KOPT-K1 (cell line): ENCODE measurements around the gene NCOA5.

Source experiments
- H3K27ac ChIP-seq: fragments of 200-600 bp; sonication (generic); 2 replicates; pipeline ENCODE4 v1.5.1; 2016; ENCODE audit warnings: antibody characterized with exemption, mild to moderate bottlenecking, low read depth, low read length; ENCODE audit not compliant: poor library complexity, severe bottlenecking
- H3K36me3 ChIP-seq: fragments of 200-600 bp; sonication (generic); 2 replicates; pipeline ENCODE4 v1.5.1; 2017; ENCODE audit warnings: antibody characterized with exemption, mild to moderate bottlenecking, low read length, moderate library complexity; ENCODE audit not compliant: insufficient read depth
- H3K9me3 ChIP-seq: fragments of 200-600 bp; sonication (generic); 2 replicates; pipeline ENCODE4 v1.5.1; 2017; ENCODE audit warnings: antibody characterized with exemption, low read length, mild to moderate bottlenecking; ENCODE audit not compliant: insufficient read depth, poor library complexity, severe bottlenecking

The NCOA5 gene

DNA sequence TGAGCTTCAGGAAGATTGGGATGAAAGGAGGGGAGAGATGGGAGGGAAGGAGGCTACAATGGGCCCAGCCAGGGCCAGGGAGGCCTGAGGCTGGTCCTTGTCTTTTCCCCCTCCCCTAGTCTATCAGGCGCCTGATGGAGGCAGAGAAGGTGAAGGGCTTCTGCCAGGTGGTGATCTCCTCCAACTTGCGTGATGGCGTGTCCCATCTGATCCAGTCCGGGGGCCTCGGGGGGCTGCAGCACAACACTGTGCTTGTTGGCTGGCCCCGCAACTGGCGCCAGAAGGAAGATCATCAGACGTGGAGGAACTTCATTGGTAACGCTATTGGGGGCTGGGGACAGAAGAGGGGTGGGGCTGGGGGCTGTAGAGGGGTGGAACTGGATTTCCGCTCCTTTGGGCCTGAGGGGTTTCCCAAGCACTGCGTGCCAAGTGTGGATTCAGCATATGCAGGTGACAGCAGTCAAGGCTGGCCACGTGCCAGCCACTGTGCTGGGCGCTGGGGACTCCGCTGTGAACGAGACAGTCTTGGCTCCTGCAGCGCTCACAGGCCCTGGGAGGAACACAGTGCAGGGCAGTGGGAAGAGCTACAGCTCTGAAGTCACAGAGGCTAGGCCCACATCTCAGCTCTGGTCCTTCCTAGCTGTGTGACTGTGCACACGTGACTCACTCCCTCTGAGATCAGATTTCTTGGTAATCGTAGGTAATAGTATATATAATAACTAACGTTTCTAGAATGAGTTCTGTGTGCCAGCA lies 38.0 kb downstream of the NCOA5 start:
- no peak overlapping the region for H3K27ac ChIP-seq
- no peaks in the 10 kb centered on the region for H3K36me3 ChIP-seq
- no peaks in the 10 kb centered on the region for H3K9me3 ChIP-seq

DNA sequence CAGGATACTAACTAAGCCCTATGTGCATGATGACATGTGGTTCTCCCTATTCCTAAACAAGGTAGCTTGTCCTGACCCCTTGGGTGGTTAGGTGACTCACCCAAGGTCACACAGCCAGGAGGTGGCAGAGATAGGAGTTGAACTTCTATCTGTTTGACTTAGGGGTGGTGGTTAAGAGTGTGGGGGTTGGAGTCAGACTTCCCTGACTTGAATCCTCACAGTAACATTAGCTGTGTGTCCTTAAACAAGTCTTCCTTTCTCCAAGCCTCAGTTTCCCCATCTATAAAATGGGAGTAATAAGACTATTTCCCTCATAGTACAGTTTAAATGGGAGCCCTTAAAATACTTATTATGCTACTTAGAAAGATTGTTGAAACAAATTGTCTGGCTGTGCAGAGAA lies 38.9 kb downstream of the NCOA5 start:
- no peaks in the 10 kb centered on the region for H3K9me3 ChIP-seq
- no peak overlapping the region for H3K27ac ChIP-seq
- no peaks in the 10 kb centered on the region for H3K36me3 ChIP-seq

GRCh38 chr20:46050444-46050843 lies 39.3 kb downstream of the NCOA5 start:
- Histone ChIP-seq H3K9me3 (no peaks in the 10 kb centered on the region), H3K36me3 (no peaks in the 10 kb centered on the region), H3K27ac (no peak overlapping the region)

- H3K9me3 ChIP-seq, result no peaks in the 10 kb centered on the region
- H3K36me3 ChIP-seq, result no peaks in the 10 kb centered on the region
- no peak overlapping the region for H3K27ac ChIP-seq
These were observed 39.9 kb downstream of the NCOA5 start for GRCh38 chr20:46049815-46050214.

- Histone ChIP-seq H3K9me3 (no peaks in the 10 kb centered on the region), H3K27ac (no peak overlapping the region), H3K36me3 (no peaks in the 10 kb centered on the region)
These were observed 40.6 kb downstream of the NCOA5 start for GRCh38 chr20:46049190-46049589.

GRCh38 chr20:46047821-46048220 lies 41.9 kb downstream of the NCOA5 start:
- no peaks in the 10 kb centered on the region for H3K36me3 ChIP-seq
- H3K27ac ChIP-seq, result no peak overlapping the region
- no peaks in the 10 kb centered on the region for H3K9me3 ChIP-seq

DNA sequence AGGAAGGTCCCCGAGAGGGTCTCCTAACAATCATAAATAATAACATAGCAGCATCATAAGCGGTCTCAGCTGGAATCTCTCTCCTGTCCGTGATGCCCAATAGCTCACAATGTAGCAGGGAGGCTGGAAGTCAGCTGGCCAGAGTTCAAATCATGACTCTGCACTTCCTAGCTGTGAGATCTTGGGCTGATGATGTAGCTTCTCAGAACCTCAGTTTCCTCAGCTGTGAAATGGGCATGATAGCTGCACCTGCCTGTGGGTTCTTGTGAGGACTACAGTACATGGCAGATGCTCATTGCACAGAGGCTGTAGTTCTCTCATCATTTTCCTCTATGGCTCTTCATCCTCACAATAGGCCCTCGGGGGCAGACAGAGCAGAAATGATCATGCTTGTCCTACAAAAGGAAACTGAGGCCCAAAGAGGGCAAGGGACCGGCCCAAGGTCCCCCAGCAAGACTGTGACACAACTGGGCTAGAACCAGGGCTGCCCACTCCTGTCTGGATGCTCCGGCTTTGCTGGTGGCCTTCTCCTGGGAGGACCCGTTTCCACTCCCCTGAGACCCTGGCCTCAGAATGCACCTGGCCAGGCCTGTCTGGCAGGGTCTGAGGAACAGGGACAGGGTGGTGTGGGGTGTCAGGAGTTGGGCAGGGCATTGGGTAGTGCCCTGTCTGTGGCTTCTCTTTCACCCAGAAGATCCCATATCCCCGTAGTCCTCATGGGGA lies 43.0 kb downstream of the NCOA5 start:
- no peaks in the 10 kb centered on the region for H3K9me3 ChIP-seq
- H3K36me3 ChIP-seq, result no peaks in the 10 kb centered on the region
- H3K27ac ChIP-seq, result no peak overlapping the region

DNA sequence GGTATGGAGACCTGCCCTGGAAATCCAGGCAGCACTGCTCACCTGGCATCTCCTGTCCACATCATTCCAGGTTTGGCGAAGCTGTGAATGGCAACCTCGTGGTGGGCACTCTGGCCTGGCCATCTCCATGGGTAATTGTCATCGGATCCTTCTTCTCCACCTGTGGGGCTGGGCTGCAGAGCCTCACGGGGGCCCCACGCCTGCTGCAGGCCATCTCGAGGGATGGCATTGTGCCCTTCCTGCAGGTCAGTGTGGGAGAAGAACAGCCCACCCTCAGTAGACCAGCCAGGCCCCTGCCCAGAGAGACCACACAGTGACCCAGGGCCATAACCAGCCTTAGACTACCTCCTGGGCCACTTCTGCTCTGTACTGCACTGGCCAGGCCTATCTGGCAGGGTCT lies 44.9 kb downstream of the NCOA5 start:
- Histone ChIP-seq H3K9me3 (no peaks in the 10 kb centered on the region), H3K36me3 (no peaks in the 10 kb centered on the region)

GRCh38 chr20:46043556-46043955 lies 46.2 kb downstream of the NCOA5 start:
- no peaks in the 10 kb centered on the region for H3K36me3 ChIP-seq
- H3K9me3 ChIP-seq, result no peaks in the 10 kb centered on the region
- H3K27ac ChIP-seq, result no peak overlapping the region

More for the DNA sequence above, 44.9 kb downstream of the NCOA5 start:
- H3K27ac ChIP-seq, result no peak overlapping the region

DNA sequence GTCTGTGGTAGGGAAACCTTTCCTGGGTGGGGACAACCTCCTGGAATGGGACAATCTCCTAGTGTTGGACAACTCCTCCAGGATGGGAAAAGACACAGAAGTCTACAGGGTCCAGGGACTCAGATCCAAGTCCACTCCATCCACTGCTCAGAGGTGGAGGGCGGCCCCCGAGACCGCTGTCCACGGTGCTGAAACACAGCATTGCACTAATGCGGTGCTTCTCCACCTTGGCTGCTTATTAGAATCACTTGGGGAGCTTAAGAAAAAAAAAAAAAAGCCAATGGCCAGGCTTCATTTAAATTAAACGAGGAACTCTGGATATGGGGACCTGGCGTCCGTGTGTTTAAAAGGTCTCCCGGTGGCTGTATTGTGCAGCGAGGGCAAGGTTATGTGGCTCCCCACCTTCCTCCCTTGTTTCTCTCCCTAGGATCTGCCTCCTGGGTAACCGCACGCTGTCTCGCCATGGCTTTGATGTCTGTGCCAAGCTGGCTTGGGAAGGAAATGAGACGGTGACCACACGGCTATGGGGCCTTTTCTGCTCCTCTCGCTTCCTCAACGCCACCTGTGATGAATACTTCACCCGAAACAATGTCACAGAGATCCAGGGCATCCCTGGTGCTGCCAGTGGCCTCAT lies 48.7 kb downstream of the NCOA5 start:
- no peaks in the 10 kb centered on the region for H3K9me3 ChIP-seq
- H3K36me3 ChIP-seq, result no peaks in the 10 kb centered on the region
- no peak overlapping the region for H3K27ac ChIP-seq

- no peaks in the 10 kb centered on the region for H3K36me3 ChIP-seq
- no peaks in the 10 kb centered on the region for H3K9me3 ChIP-seq
- no peak overlapping the region for H3K27ac ChIP-seq
These were observed 52.7 kb downstream of the NCOA5 start for GRCh38 chr20:46037036-46037435.

GRCh38 chr20:46036370-46036769 lies 53.4 kb downstream of the NCOA5 start:
- Histone ChIP-seq H3K9me3 (no peaks in the 10 kb centered on the region), H3K27ac (no peak overlapping the region), H3K36me3 (no peaks in the 10 kb centered on the region)

- Histone ChIP-seq H3K27ac (no peak overlapping the region), H3K9me3 (no peaks in the 10 kb centered on the region), H3K36me3 (no peaks in the 10 kb centered on the region)
These were observed 54.0 kb downstream of the NCOA5 start for GRCh38 chr20:46035713-46036112.

DNA sequence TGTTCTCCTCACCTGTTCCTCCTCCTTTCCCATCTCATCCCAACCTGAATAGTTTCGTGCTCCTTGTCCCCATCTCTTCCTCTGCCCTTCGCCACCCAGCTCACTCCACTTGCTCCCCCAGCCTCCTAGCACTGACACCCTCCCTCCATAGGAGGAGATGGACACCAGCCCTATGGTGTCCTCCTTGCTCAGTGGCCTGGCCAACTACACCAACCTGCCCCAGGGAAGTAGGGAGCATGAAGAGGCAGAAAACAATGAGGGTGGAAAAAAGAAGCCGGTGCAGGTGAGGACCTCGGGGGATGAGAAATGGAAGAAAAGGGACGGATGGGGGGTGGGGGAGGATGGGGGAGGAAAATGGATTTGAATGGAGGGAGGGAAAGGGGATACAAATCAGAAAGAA lies 54.5 kb downstream of the NCOA5 start:
- no peaks in the 10 kb centered on the region for H3K9me3 ChIP-seq
- no peak overlapping the region for H3K27ac ChIP-seq
- H3K36me3 ChIP-seq, result no peaks in the 10 kb centered on the region

GRCh38 chr20:46034039-46034438 lies 55.7 kb downstream of the NCOA5 start:
- Histone ChIP-seq H3K9me3 (no peaks in the 10 kb centered on the region), H3K27ac (no peak overlapping the region), H3K36me3 (no peaks in the 10 kb centered on the region)
